Activated CD8-positive, alpha-beta T cell treated with anti-CD3 and anti-CD28 coated beads for 36 hours (primary cell): ENCODE measurements around the gene TFCP2L1. TPM values are rescaled to one million over a fixed set of nuclear protein-coding genes. Genes with fewer than 3 reads are reported as not detected.
"Not testable (repeated sequence)": the region's sequence is repeated elsewhere in the genome, so short reads cannot be mapped to it uniquely, and the experiment has no call there.

Experiments
- ATAC-seq: fragments of 200-7000 bp; cut with Tn5 transposase; one replicate; pipeline ENCODE4 v1.10.0; 2021; ENCODE audit warnings: mild to moderate bottlenecking, moderate library complexity
- CTCF ChIA-PET: fragments of 350-600 bp; sonication (Branson Sonifier 250); formaldehyde crosslinking; loops from one replicate; lab custom pipeline; 2021; ENCODE audit warnings: antibody characterized with exemption; lab: Charles Lee
- POLR2A ChIA-PET: fragments of 350-600 bp; sonication (Branson Sonifier 250); formaldehyde crosslinking; loops from one replicate; lab custom pipeline; 2021; ENCODE audit warnings: antibody characterized with exemption; lab: Charles Lee
- DNase-seq: peaks from one replicate; pipeline ENCODE4 v3.0.0-alpha.2; 2020
- H3K27ac Mint-ChIP-seq: one replicate; pipeline ENCODE4 v1.8.0; 2021; ENCODE audit warnings: mild to moderate bottlenecking, mixed read lengths
- H3K27me3 Mint-ChIP-seq: one replicate; pipeline ENCODE4 v1.8.0; 2021; ENCODE audit warnings: mixed read lengths
- H3K36me3 Mint-ChIP-seq: one replicate; pipeline ENCODE4 v1.8.0; 2021; ENCODE audit warnings: low read depth, mixed read lengths
- H3K4me1 Mint-ChIP-seq: one replicate; pipeline ENCODE4 v1.8.0; 2021; ENCODE audit warnings: low read depth, mixed read lengths
- H3K4me3 Mint-ChIP-seq: one replicate; pipeline ENCODE4 v1.8.0; 2021; ENCODE audit warnings: mild to moderate bottlenecking, moderate library complexity, mixed read lengths
- H3K9me3 Mint-ChIP-seq: one replicate; pipeline ENCODE4 v1.8.0; 2021; ENCODE audit warnings: mixed read lengths
- CTCF ChIP-seq: fragments of 200-600 bp; IDR thresholded peaks from one replicate; pipeline ENCODE4 v1.8.0; 2022; ENCODE audit warnings: antibody characterized with exemption, mild to moderate bottlenecking
- intact Hi-C: fragments of 100-400 bp; cut with micrococcal nuclease; formaldehyde crosslinking; loops from one replicate; pipeline ENCODE4 v1.10.0; 2022
- total RNA-seq, 2 experiments: library from RNA; stranded (reverse); gene quantifications; one replicate each; pipeline ENCODE4 v1.2.3, GENCODE V29; 2021

Gene TFCP2L1
- total RNA-seq, 2 experiments from 2014 or later: 0.04 TPM; not detected in 1

- H3K4me3 Mint-ChIP-seq: no peak overlapping the region
- no peaks in the 10 kb centered on the region for H3K9me3 Mint-ChIP-seq
- ATAC-seq (no peak), DNase-seq (no peak)
- no peak for TF ChIP-seq CTCF
- no peaks in the 10 kb centered on the region for H3K4me1 Mint-ChIP-seq
- H3K27ac Mint-ChIP-seq: no peak overlapping the region
- ChIA-PET CTCF (no interaction called here), POLR2A (no interaction called here)
- intact Hi-C loops: no loop called here
- H3K36me3 Mint-ChIP-seq: no peaks in the 10 kb centered on the region
- peaks cover 3% of the 10 kb centered on the region for H3K27me3 Mint-ChIP-seq
These were observed 32.0 kb upstream of the TFCP2L1 start for GRCh38 chr2:121316986-121317385.

GRCh38 chr2:121313701-121314100 is 28.7 kb upstream of the TFCP2L1 start:
- CTCF ChIA-PET, H3K4me3 Mint-ChIP-seq, ATAC-seq, H3K4me1 Mint-ChIP-seq, intact Hi-C loops, DNase-seq, H3K27ac Mint-ChIP-seq, H3K27me3 Mint-ChIP-seq, H3K9me3 Mint-ChIP-seq, H3K36me3 Mint-ChIP-seq, POLR2A ChIA-PET: not testable (repeated sequence)

GRCh38 chr2:121309801-121310200 is 24.8 kb upstream of the TFCP2L1 start:
- no peaks in the 10 kb centered on the region for H3K36me3 Mint-ChIP-seq
- CTCF ChIA-PET: no interaction called here
- H3K27me3 Mint-ChIP-seq: peaks cover 15% of the 10 kb centered on the region
- no peak for TF ChIP-seq CTCF
- no peak overlapping the region for H3K4me3 Mint-ChIP-seq
- ATAC-seq: no peak
- intact Hi-C loops: no loop called here
- no peak for DNase-seq
- no peaks in the 10 kb centered on the region for H3K4me1 Mint-ChIP-seq
- H3K9me3 Mint-ChIP-seq: no peaks in the 10 kb centered on the region
- POLR2A ChIA-PET: no interaction called here
- no peak overlapping the region for H3K27ac Mint-ChIP-seq

GRCh38 chr2:121309323-121309722 is 24.3 kb upstream of the TFCP2L1 start:
- ChIA-PET CTCF (no interaction called here), POLR2A (no interaction called here)
- Mint-ChIP-seq H3K27ac (no peak overlapping the region), H3K4me1 (no peaks in the 10 kb centered on the region), H3K36me3 (no peaks in the 10 kb centered on the region), H3K27me3 (peaks cover 17% of the 10 kb centered on the region), H3K4me3 (no peak overlapping the region), H3K9me3 (no peaks in the 10 kb centered on the region)
- no peak for DNase-seq
- no peak for TF ChIP-seq CTCF
- intact Hi-C loops: no loop called here
- no peak for ATAC-seq

- ChIA-PET CTCF (no interaction called here), POLR2A (no interaction called here)
- Mint-ChIP-seq H3K27me3 (peaks cover 23% of the 10 kb centered on the region), H3K4me3 (no peak overlapping the region), H3K4me1 (no peaks in the 10 kb centered on the region), H3K9me3 (no peaks in the 10 kb centered on the region), H3K36me3 (no peaks in the 10 kb centered on the region), H3K27ac (no peak overlapping the region)
- ATAC-seq (no peak), DNase-seq (no peak)
- intact Hi-C loops: no loop called here
- TF ChIP-seq CTCF: no peak
These were observed 22.0 kb upstream of the TFCP2L1 start for GRCh38 chr2:121307048-121307447.

GRCh38 chr2:121304941-121305340 is 19.9 kb upstream of the TFCP2L1 start:
- H3K4me3 Mint-ChIP-seq: no peak overlapping the region
- intact Hi-C loops: no loop called here
- H3K36me3 Mint-ChIP-seq: no peaks in the 10 kb centered on the region
- DNase-seq: no peak
- CTCF ChIA-PET: interaction anchor here (2.0 kb wide), 1 partner anchor 51 kb away, joined by 4 read pairs; no protein-coding TSS in a partner anchor
- H3K9me3 Mint-ChIP-seq: no peaks in the 10 kb centered on the region
- peaks cover 30% of the 10 kb centered on the region for H3K27me3 Mint-ChIP-seq
- H3K27ac Mint-ChIP-seq: no peak overlapping the region
- TF ChIP-seq CTCF: no peak
- no peak for ATAC-seq
- H3K4me1 Mint-ChIP-seq: no peaks in the 10 kb centered on the region
- POLR2A ChIA-PET: no interaction called here
